ENCODE data around the gene KIRREL3.

The KIRREL3 gene

GRCh38 chr11:126720539-126721235, 279.9 kb downstream of the KIRREL3 start:
- H3K27ac ChIP-seq (ENCODE audit: low read depth, low read length): no peak overlapping the region

GRCh38 chr11:126719740-126720139, 280.8 kb downstream of the KIRREL3 start:
- 94% methylated on average over 3 of the region's 3 CpGs for WGBS
- Histone ChIP-seq H3K27ac (ENCODE audit: low read depth, low read length) (no peak overlapping the region), H3K4me1 (ENCODE audit: insufficient read depth, low read length) (no peaks in the 10 kb centered on the region), H3K27me3 (ENCODE audit: insufficient read depth, low read length) (no peaks in the 10 kb centered on the region), H3K4me3 (ENCODE audit: low read length) (no peak overlapping the region), H3K9me3 (ENCODE audit: insufficient read depth, low read depth, low read length) (no peaks in the 10 kb centered on the region), H3K9ac (ENCODE audit: low read depth, low read length) (no peak overlapping the region), H3K36me3 (ENCODE audit: insufficient read depth, low read length) (no peaks in the 10 kb centered on the region)

More at GRCh38 chr11:126720539-126721235, 279.9 kb downstream of the KIRREL3 start:
- no peaks in the 10 kb centered on the region for H3K27me3 ChIP-seq (ENCODE audit: insufficient read depth, low read length)
- H3K9ac ChIP-seq (ENCODE audit: low read depth, low read length): no peak overlapping the region
- H3K4me3 ChIP-seq (ENCODE audit: low read length): no peak overlapping the region
- H3K4me1 ChIP-seq (ENCODE audit: insufficient read depth, low read length): no peaks in the 10 kb centered on the region
- H3K9me3 ChIP-seq (ENCODE audit: insufficient read depth, low read depth, low read length): no peaks in the 10 kb centered on the region
- H3K36me3 ChIP-seq (ENCODE audit: insufficient read depth, low read length): no peaks in the 10 kb centered on the region
- WGBS: 94% methylated on average over 5 of the region's 5 CpGs

GRCh38 chr11:126718276-126718675, 282.3 kb downstream of the KIRREL3 start:
- Histone ChIP-seq H3K27ac (ENCODE audit: low read depth, low read length) (no peak overlapping the region), H3K4me1 (ENCODE audit: insufficient read depth, low read length) (peaks cover 3% of the 10 kb centered on the region; the same call in 1 of the 2 replicates), H3K4me3 (ENCODE audit: low read length) (no peak overlapping the region), H3K27me3 (ENCODE audit: insufficient read depth, low read length) (no peaks in the 10 kb centered on the region), H3K9me3 (ENCODE audit: insufficient read depth, low read depth, low read length) (no peaks in the 10 kb centered on the region), H3K36me3 (ENCODE audit: insufficient read depth, low read length) (no peaks in the 10 kb centered on the region), H3K9ac (ENCODE audit: low read depth, low read length) (no peak overlapping the region)
- 91% methylated on average over 3 of the region's 3 CpGs for WGBS

- H3K9me3 ChIP-seq (ENCODE audit: insufficient read depth, low read depth, low read length): no peaks in the 10 kb centered on the region
- H3K27ac ChIP-seq (ENCODE audit: low read depth, low read length): no peak overlapping the region
- H3K9ac ChIP-seq (ENCODE audit: low read depth, low read length): no peak overlapping the region
- peaks cover 3% of the 10 kb centered on the region; the same call in 1 of the 2 replicates for H3K4me1 ChIP-seq (ENCODE audit: insufficient read depth, low read length)
- no peaks in the 10 kb centered on the region for H3K36me3 ChIP-seq (ENCODE audit: insufficient read depth, low read length)
- 82% methylated on average over 4 of the region's 4 CpGs for WGBS
- no peak overlapping the region for H3K4me3 ChIP-seq (ENCODE audit: low read length)
- no peaks in the 10 kb centered on the region for H3K27me3 ChIP-seq (ENCODE audit: insufficient read depth, low read length)
These were observed 284.0 kb downstream of the KIRREL3 start for GRCh38 chr11:126716456-126717083.

GRCh38 chr11:126713806-126714205, 286.8 kb downstream of the KIRREL3 start:
- Histone ChIP-seq H3K27ac (ENCODE audit: low read depth, low read length) (no peak overlapping the region), H3K4me1 (ENCODE audit: insufficient read depth, low read length) (peaks cover 3% of the 10 kb centered on the region; the same call in 1 of the 2 replicates), H3K9ac (ENCODE audit: low read depth, low read length) (no peak overlapping the region), H3K27me3 (ENCODE audit: insufficient read depth, low read length) (no peaks in the 10 kb centered on the region), H3K9me3 (ENCODE audit: insufficient read depth, low read depth, low read length) (no peaks in the 10 kb centered on the region), H3K36me3 (ENCODE audit: insufficient read depth, low read length) (no peaks in the 10 kb centered on the region), H3K4me3 (ENCODE audit: low read length) (no peak overlapping the region)
- 91% methylated on average over 6 of the region's 6 CpGs for WGBS

GRCh38 chr11:126711977-126712625, 288.5 kb downstream of the KIRREL3 start:
- H3K27me3 ChIP-seq (ENCODE audit: insufficient read depth, low read length): no peaks in the 10 kb centered on the region
- H3K4me1 ChIP-seq (ENCODE audit: insufficient read depth, low read length): peaks cover 10% of the 10 kb centered on the region
- H3K9ac ChIP-seq (ENCODE audit: low read depth, low read length): no peak overlapping the region
- no peak overlapping the region for H3K27ac ChIP-seq (ENCODE audit: low read depth, low read length)
- H3K4me3 ChIP-seq (ENCODE audit: low read length): no peak overlapping the region
- no peaks in the 10 kb centered on the region for H3K9me3 ChIP-seq (ENCODE audit: insufficient read depth, low read depth, low read length)
- 93% methylated on average over 27 of the region's 27 CpGs for WGBS
- no peaks in the 10 kb centered on the region for H3K36me3 ChIP-seq (ENCODE audit: insufficient read depth, low read length)

GRCh38 chr11:126710804-126711399, 289.7 kb downstream of the KIRREL3 start:
- Histone ChIP-seq H3K27me3 (ENCODE audit: insufficient read depth, low read length) (no peaks in the 10 kb centered on the region), H3K9me3 (ENCODE audit: insufficient read depth, low read depth, low read length) (no peaks in the 10 kb centered on the region), H3K27ac (ENCODE audit: low read depth, low read length) (no peak overlapping the region), H3K36me3 (ENCODE audit: insufficient read depth, low read length) (no peaks in the 10 kb centered on the region), H3K9ac (ENCODE audit: low read depth, low read length) (no peak overlapping the region), H3K4me3 (ENCODE audit: low read length) (no peak overlapping the region), H3K4me1 (ENCODE audit: insufficient read depth, low read length) (peaks cover 10% of the 10 kb centered on the region)
- 89% methylated on average over 3 of the region's 4 CpGs for WGBS

GRCh38 chr11:126707498-126707897, 293.1 kb downstream of the KIRREL3 start:
- Histone ChIP-seq H3K9me3 (ENCODE audit: insufficient read depth, low read depth, low read length) (no peaks in the 10 kb centered on the region), H3K27me3 (ENCODE audit: insufficient read depth, low read length) (no peaks in the 10 kb centered on the region), H3K36me3 (ENCODE audit: insufficient read depth, low read length) (no peaks in the 10 kb centered on the region), H3K4me1 (ENCODE audit: insufficient read depth, low read length) (peaks cover 7% of the 10 kb centered on the region), H3K27ac (ENCODE audit: low read depth, low read length) (no peak overlapping the region), H3K4me3 (ENCODE audit: low read length) (no peak overlapping the region), H3K9ac (ENCODE audit: low read depth, low read length) (no peak overlapping the region)
- WGBS: 71% methylated on average over 2 of the region's 2 CpGs

GRCh38 chr11:126704096-126704495, 296.5 kb downstream of the KIRREL3 start:
- 80% methylated on average over 2 of the region's 2 CpGs for WGBS
- Histone ChIP-seq H3K9me3 (ENCODE audit: insufficient read depth, low read depth, low read length) (no peaks in the 10 kb centered on the region), H3K27me3 (ENCODE audit: insufficient read depth, low read length) (no peaks in the 10 kb centered on the region)

GRCh38 chr11:126703662-126704061, 296.9 kb downstream of the KIRREL3 start:
- no peak overlapping the region for H3K9ac ChIP-seq (ENCODE audit: low read depth, low read length)
- no peaks in the 10 kb centered on the region for H3K27me3 ChIP-seq (ENCODE audit: insufficient read depth, low read length)
- H3K9me3 ChIP-seq (ENCODE audit: insufficient read depth, low read depth, low read length): no peaks in the 10 kb centered on the region
- H3K4me1 ChIP-seq (ENCODE audit: insufficient read depth, low read length): peaks cover 7% of the 10 kb centered on the region
- no peak overlapping the region for H3K27ac ChIP-seq (ENCODE audit: low read depth, low read length)
- no peaks in the 10 kb centered on the region for H3K36me3 ChIP-seq (ENCODE audit: insufficient read depth, low read length)
- 84% methylated on average over 4 of the region's 4 CpGs for WGBS
- H3K4me3 ChIP-seq (ENCODE audit: low read length): no peak overlapping the region

More at GRCh38 chr11:126704096-126704495, 296.5 kb downstream of the KIRREL3 start:
- H3K9ac ChIP-seq (ENCODE audit: low read depth, low read length): no peak overlapping the region
- H3K4me3 ChIP-seq (ENCODE audit: low read length): no peak overlapping the region
- H3K27ac ChIP-seq (ENCODE audit: low read depth, low read length): no peak overlapping the region
- H3K4me1 ChIP-seq (ENCODE audit: insufficient read depth, low read length): peaks cover 7% of the 10 kb centered on the region
- no peaks in the 10 kb centered on the region for H3K36me3 ChIP-seq (ENCODE audit: insufficient read depth, low read length)

GRCh38 chr11:126702987-126703386, 297.6 kb downstream of the KIRREL3 start:
- 88% methylated on average over 5 of the region's 5 CpGs for WGBS
- no peak overlapping the region for H3K4me3 ChIP-seq (ENCODE audit: low read length)
- no peak overlapping the region for H3K27ac ChIP-seq (ENCODE audit: low read depth, low read length)
- no peaks in the 10 kb centered on the region for H3K36me3 ChIP-seq (ENCODE audit: insufficient read depth, low read length)
- H3K9me3 ChIP-seq (ENCODE audit: insufficient read depth, low read depth, low read length): no peaks in the 10 kb centered on the region
- H3K27me3 ChIP-seq (ENCODE audit: insufficient read depth, low read length): no peaks in the 10 kb centered on the region
- peaks cover 3% of the 10 kb centered on the region for H3K4me1 ChIP-seq (ENCODE audit: insufficient read depth, low read length)
- H3K9ac ChIP-seq (ENCODE audit: low read depth, low read length): no peak overlapping the region
